ENCODE measurements around the gene DRAP1.

- TF ChIP-seq CTCF (IDR thresholded peaks at IDR 0.05) (peak in 1 of 5 experiments; percentile 7), POLR2A (IDR thresholded peaks at IDR 0.05) (peak; percentile 58)
These were observed 18.9 kb upstream of the DRAP1 start, which contains the start of gene FOSL1 for GRCh38 chr11:65900125-65900898.

Data from transverse colon (tissue), 3 donors.